Ammon's horn (tissue), 1 donor: ENCODE results near the gene DLGAP3.

Source experiments
- DNase-seq: peaks from one replicate; pipeline ENCODE4 v3.0.0-alpha.2; 2016; ENCODE audit warnings: low spot score

DLGAP3 gene

GRCh38 chr1:34867415-34867814 is 62.0 kb downstream of the DLGAP3 start:
- peak; percentile 48 for DNase-seq

- no peak for DNase-seq
Measured at GRCh38 chr1:34866762-34867109, 62.7 kb downstream of the DLGAP3 start.

GRCh38 chr1:34865981-34866761 is 63.3 kb downstream of the DLGAP3 start:
- DNase-seq: peak; percentile 72

GRCh38 chr1:34865573-34865972 is 63.9 kb downstream of the DLGAP3 start:
- DNase-seq: no peak

- no peak for DNase-seq
Measured at GRCh38 chr1:34864759-34865158, 64.7 kb downstream of the DLGAP3 start.

GRCh38 chr1:34863501-34863900 is 65.9 kb downstream of the DLGAP3 start:
- no peak for DNase-seq

- peak; percentile 95 for DNase-seq
Measured at GRCh38 chr1:34859446-34860200, 69.8 kb downstream of the DLGAP3 start, which contains the start of gene SMIM12. Gene SMIM12 (minus strand): TSS chr1:34859749. CDS start chr1:34855977, 3,772 bp downstream.

- no peak for DNase-seq
Measured at GRCh38 chr1:34858901-34859445, 70.5 kb downstream of the DLGAP3 start.

- no peak for DNase-seq
Measured at GRCh38 chr1:34856697-34857096, 72.8 kb downstream of the DLGAP3 start.

- DNase-seq: peak; percentile 95
Measured at GRCh38 chr1:34852677-34853217, 76.7 kb downstream of the DLGAP3 start.

- DNase-seq: no peak
Measured at GRCh38 chr1:34851431-34852105, 77.9 kb downstream of the DLGAP3 start.

GRCh38 chr1:34850382-34850781 is 79.1 kb downstream of the DLGAP3 start:
- no peak for DNase-seq

- no peak for DNase-seq
Measured at GRCh38 chr1:34847094-34847493, 82.4 kb downstream of the DLGAP3 start.

- no peak for DNase-seq
Measured at GRCh38 chr1:34846265-34846664, 83.2 kb downstream of the DLGAP3 start.

GRCh38 chr1:34845131-34845901 is 84.1 kb downstream of the DLGAP3 start:
- no peak for DNase-seq

- DNase-seq: no peak
Measured at GRCh38 chr1:34844252-34844634, 85.2 kb downstream of the DLGAP3 start.

GRCh38 chr1:34843392-34844251 is 85.8 kb downstream of the DLGAP3 start:
- no peak for DNase-seq

GRCh38 chr1:34842952-34843371 is 86.5 kb downstream of the DLGAP3 start:
- no peak for DNase-seq

- no peak for DNase-seq
Measured at GRCh38 chr1:34842073-34842472, 87.4 kb downstream of the DLGAP3 start.

GRCh38 chr1:34840426-34840825 is 89.0 kb downstream of the DLGAP3 start:
- no peak for DNase-seq
